ENCODE data around the gene DUSP3. TPM values are rescaled to one million over a fixed set of nuclear protein-coding genes. Genes with fewer than 3 reads are reported as not detected.

Gene DUSP3
- total RNA-seq, 1 experiment from 2014 or later: 16.9 TPM

DNA sequence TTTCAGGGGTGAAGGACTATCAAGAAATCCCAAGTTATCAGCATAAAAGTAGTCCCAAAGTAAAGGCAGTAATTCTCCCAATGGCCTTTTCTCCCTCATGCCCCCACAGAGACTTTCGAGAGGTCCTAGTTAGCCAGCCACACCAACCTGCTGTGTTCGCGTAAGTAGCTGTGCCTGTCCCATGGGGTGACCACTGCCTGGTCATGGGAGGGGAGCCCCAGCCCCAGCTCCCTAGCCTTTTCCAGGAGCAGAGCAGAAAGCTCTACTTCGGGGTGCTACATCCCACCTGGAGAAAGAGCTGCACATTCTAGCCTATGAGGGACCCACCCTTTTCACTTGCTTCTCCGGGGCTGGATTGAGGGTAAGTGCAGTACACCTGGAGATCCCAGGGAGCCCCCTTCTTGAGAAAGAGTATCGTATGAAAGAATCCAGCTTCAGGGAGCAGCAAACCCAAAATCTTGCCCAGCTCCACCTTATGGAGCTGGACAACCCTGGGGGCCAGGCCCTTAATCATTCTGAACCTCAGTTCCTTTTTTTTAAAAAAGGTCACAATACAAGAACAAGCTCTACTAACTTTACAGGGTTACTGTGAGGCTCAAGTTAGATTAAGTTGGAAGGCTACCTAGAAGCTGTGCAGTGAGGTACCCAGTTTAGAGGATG lies 11.6 kb downstream of the DUSP3 start:
- Mint-ChIP-seq H3K27me3 (ENCODE audit: low read depth) (no peaks in the 10 kb centered on the region), H3K4me1 (peaks cover 4 to 5% of the 10 kb centered on the region in 2 experiments), H3K27ac (no peak overlapping the region; a peak in 1 of 7 replicates), H3K9me3 (no peaks in the 10 kb centered on the region), H3K4me3 (no peak overlapping the region), H3K36me3 (ENCODE audit: insufficient read depth in 1 of 3, low read depth in 3 of 3) (peaks cover 0 to 32% (median 27%) of the 10 kb centered on the region in 3 experiments)
- Histone ChIP-seq H4K8ac (replicated peaks; ENCODE audit: insufficient read length, low read depth, low read length) (no peak overlapping the region), H3K79me1 (ENCODE audit: insufficient read depth, low read depth, low read length, poor library complexity, severe bottlenecking) (no peaks in the 10 kb centered on the region), H2BK20ac (ENCODE audit: low read depth, low read length, poor library complexity, severe bottlenecking) (no peak overlapping the region), H3K9ac (ENCODE audit: extremely low read depth, insufficient read length, low read length) (no peak overlapping the region), H2BK15ac (ENCODE audit: low read depth, low read length) (no peak overlapping the region), H2AK5ac (ENCODE audit: insufficient read length, low read length) (no peak overlapping the region), H4K5ac (ENCODE audit: insufficient read length, low read depth, low read length) (no peak overlapping the region), H3K18ac (ENCODE audit: insufficient read length, low read depth, low read length) (no peak overlapping the region), H3K23ac (ENCODE audit: insufficient read length, low read depth, low read length) (no peak overlapping the region), H3K23me2 (ENCODE audit: insufficient read length, low read depth, low read length, poor library complexity, severe bottlenecking) (no peaks in the 10 kb centered on the region), H2BK120ac (ENCODE audit: low read depth, low read length, poor library complexity, severe bottlenecking) (no peak overlapping the region), H3K27me3 (ENCODE audit: insufficient read depth, low read length) (no peaks in the 10 kb centered on the region), H2BK5ac (ENCODE audit: insufficient read length, low read length) (no peak overlapping the region), H3K9me3 (ENCODE audit: control insufficient read depth, low read depth, low read length) (no peaks in the 10 kb centered on the region), H3K14ac (ENCODE audit: insufficient read depth, low read length) (no peak overlapping the region), H3K4me2 (ENCODE audit: insufficient read depth, insufficient read length, low read length) (no peak overlapping the region), H3K4ac (ENCODE audit: low read depth, low read length) (no peak overlapping the region), H2AFZ (ENCODE audit: low read length) (no peak overlapping the region), H4K91ac (ENCODE audit: insufficient read length, low read depth, low read length) (no peak overlapping the region), H3K27ac (ENCODE audit: insufficient read length, low read depth, low read length) (no peak overlapping the region), H3K79me2 (ENCODE audit: insufficient read depth, low read length) (no peaks in the 10 kb centered on the region), H3K56ac (ENCODE audit: insufficient read length, low read depth, low read length) (no peak overlapping the region), H4K20me1 (ENCODE audit: control insufficient read depth, insufficient read depth, insufficient read length) (no peaks in the 10 kb centered on the region), H2BK12ac (ENCODE audit: insufficient read length, low read depth, low read length) (no peak overlapping the region), H3T11ph (ENCODE audit: low read length) (no peak overlapping the region), H3K4me1 (ENCODE audit: insufficient read depth, low read length) (no peaks in the 10 kb centered on the region)
- DNase-seq: no peak
- no CpG with 5 or more reads among the region's 6 CpGs for whole genome bisulfite sequencing (ENCODE audit: extremely low coverage, insufficient read length, low lambda C conversion rate)
- TF ChIP-seq CTCF (conservative IDR thresholded peaks at IDR 0.05): no peak
